ENCODE data around the gene BSDC1. TPM values are rescaled to one million over a fixed set of nuclear protein-coding genes. Genes with fewer than 3 reads are reported as not detected.

The BSDC1 gene
- total and polyA plus RNA-seq, 10 of the 15 experiments (the other 5 are each of a cell fraction or from before 2014, with no cell fraction given) = 3.0 to 39.7 (median 22.8) TPM

GRCh38 chr1:32377541-32378220 lies 16.6 kb downstream of the BSDC1 start (continued):
- no peak for TF ChIP-seq CUX1 (IDR thresholded peaks at IDR 0.05; ENCODE audit: insufficient replicate concordance, low read depth, low read length)
- no peak for TF ChIP-seq CTCF (IDR thresholded peaks at IDR 0.05 in 2 of 3, conservative IDR thresholded peaks at IDR 0.05 in 1 of 3; ENCODE audit: control insufficient read depth in 2 of 3, extremely low read depth in 1 of 3, insufficient read depth in 1 of 3, low read depth in 3 of 3, low read length in 3 of 3)
- TF ChIP-seq MLLT1 (IDR thresholded peaks at IDR 0.05) = no peak
- no peak for TF ChIP-seq IKZF2 (IDR thresholded peaks at IDR 0.05)
- no peak for TF ChIP-seq CEBPZ (IDR thresholded peaks at IDR 0.05; ENCODE audit: low read depth, low read length)
- TF ChIP-seq ZNF274 (IDR thresholded peaks at IDR 0.05; ENCODE audit: insufficient read depth, insufficient read length) = no peak
- TF ChIP-seq SMAD5 (IDR thresholded peaks at IDR 0.05; ENCODE audit: low read depth) = no peak
- TF ChIP-seq CREB1 (IDR thresholded peaks at IDR 0.05; ENCODE audit: low read depth) = no peak
- no peak for TF ChIP-seq SKIL (IDR thresholded peaks at IDR 0.05; ENCODE audit: low read depth, poor library complexity, severe bottlenecking)
- TF ChIP-seq MTA3 (IDR thresholded peaks at IDR 0.05; ENCODE audit: borderline replicate concordance, low read length) = no peak
- no peak for TF ChIP-seq RB1 (IDR thresholded peaks at IDR 0.05; ENCODE audit: borderline replicate concordance)
- no peak for TF ChIP-seq SP1 (IDR thresholded peaks at IDR 0.05; ENCODE audit: low read depth, low read length)

All from GM12878 (cell line).